Measurements from ENCODE around the gene CANT1. TPM values are rescaled to one million over a fixed set of nuclear protein-coding genes. Genes with fewer than 3 reads are reported as not detected.

CANT1 gene
- total and polyA plus RNA-seq, 12 donors, result 10.3 to 78.3 (median 40.4) TPM

DNA sequence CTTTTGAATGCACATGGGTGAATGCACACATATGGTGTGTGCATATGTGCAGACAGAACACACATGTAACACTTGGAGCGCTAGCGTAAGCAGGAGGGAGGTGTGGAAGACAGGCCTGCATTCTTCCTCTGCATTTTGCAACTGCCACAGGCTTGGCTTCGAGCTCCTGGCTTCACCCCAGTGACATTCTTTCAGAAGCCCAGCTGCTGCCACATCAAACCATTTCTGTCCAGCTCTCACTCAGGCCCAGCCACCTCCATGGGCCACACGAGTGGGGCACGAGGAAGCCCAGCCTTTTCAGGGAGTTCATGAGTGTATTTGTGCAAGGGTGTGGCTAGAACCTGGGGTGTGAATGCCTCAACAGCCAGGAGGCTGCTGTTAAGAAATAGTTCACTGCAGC is 48.6 kb downstream of the CANT1 start:
- H3K36me3 ChIP-seq (replicated peaks in 1 of 2), result no peaks in the 10 kb centered on the region
- TF ChIP-seq, protein P1, sequence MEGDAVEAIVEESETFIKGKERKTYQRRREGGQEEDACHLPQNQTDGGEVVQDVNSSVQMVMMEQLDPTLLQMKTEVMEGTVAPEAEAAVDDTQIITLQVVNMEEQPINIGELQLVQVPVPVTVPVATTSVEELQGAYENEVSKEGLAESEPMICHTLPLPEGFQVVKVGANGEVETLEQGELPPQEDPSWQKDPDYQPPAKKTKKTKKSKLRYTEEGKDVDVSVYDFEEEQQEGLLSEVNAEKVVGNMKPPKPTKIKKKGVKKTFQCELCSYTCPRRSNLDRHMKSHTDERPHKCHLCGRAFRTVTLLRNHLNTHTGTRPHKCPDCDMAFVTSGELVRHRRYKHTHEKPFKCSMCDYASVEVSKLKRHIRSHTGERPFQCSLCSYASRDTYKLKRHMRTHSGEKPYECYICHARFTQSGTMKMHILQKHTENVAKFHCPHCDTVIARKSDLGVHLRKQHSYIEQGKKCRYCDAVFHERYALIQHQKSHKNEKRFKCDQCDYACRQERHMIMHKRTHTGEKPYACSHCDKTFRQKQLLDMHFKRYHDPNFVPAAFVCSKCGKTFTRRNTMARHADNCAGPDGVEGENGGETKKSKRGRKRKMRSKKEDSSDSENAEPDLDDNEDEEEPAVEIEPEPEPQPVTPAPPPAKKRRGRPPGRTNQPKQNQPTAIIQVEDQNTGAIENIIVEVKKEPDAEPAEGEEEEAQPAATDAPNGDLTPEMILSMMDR (IDR thresholded peaks at IDR 0.05), result no peak
- TF ChIP-seq POLR2A (IDR thresholded peaks at IDR 0.05), result no peak
- no peak for DNase-seq
- H3K4me3 ChIP-seq, result no peak overlapping the region
- no peaks in the 10 kb centered on the region for H3K4me1 ChIP-seq (replicated peaks in 1 of 2)
- intact Hi-C loops (cut with DNase I), result loop anchor here in 1 of 2 donors (10.0 kb wide), 1 partner anchor 466 kb away; no protein-coding TSS in a partner anchor
- H3K9me3 ChIP-seq (replicated peaks in 1 of 3), result no peaks in the 10 kb centered on the region
- H3K27me3 ChIP-seq, result no peaks in the 10 kb centered on the region
- 61 to 79% (median 76%) methylated on average over 5 of the region's 5 CpGs for WGBS, 4 donors
- peak overlapping the region in 1 of 5 donors; percentile 0 for H3K27ac ChIP-seq

DNA sequence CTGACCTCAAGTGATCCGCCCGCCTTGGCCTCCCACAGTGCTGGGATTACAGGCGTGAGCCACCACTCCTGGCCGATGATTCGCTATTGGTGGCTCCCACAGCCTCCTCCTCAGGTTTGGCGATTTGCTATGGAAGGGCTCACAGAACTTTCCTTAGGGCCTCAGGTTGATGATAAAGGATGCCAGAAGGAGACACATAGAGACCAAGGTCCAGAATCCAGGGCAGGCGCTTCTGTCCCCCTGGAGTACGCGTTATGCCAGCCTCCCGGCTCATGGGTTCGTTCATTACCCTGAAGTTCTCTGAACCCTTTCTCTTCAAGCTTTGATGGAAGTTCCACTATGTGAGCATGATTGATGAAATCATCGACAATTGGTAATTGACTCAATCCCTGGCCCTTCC is 49.8 kb downstream of the CANT1 start:
- Histone ChIP-seq H3K4me3 (no peak overlapping the region), H3K36me3 (replicated peaks in 1 of 2) (no peaks in the 10 kb centered on the region), H3K4me1 (replicated peaks in 1 of 2) (no peaks in the 10 kb centered on the region), H3K27ac (no peak overlapping the region), H3K9me3 (replicated peaks in 1 of 3) (no peaks in the 10 kb centered on the region), H3K27me3 (no peaks in the 10 kb centered on the region)
- no peak for TF ChIP-seq POLR2A (IDR thresholded peaks at IDR 0.05)
- TF ChIP-seq, protein P1 (IDR thresholded peaks at IDR 0.05), result no peak
- intact Hi-C loops (cut with DNase I), result loop anchor here in 1 of 2 donors (10.0 kb wide), 1 partner anchor 465 kb away; no protein-coding TSS in a partner anchor
- DNase-seq, result no peak
- whole genome bisulfite sequencing, 4 donors, result 93 to 99% (median 95%) methylated on average over 12 of the region's 12 CpGs

DNA sequence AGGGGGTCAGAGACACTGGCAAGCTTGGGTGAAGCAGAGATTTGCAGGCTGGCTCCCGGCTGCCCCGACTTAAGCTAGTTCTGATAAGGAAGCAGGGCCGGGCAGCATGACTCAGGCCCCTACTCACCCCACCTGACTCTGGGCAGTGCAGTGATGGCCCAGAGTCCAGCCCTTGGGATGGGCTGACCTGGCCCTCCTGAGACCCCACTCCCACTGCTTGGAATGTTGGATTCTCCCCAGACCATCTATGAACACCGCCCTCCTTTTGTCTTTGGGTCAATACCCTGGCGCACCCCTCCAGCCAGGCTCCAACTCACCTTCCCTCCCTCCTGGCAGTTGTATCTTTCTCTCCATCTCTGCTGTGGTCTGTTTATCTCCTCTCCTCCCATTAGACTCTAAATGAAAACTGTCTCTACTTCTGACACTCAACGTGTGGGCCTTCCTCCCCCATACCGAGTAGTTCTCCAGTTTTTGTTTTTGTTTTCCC is 50.9 kb downstream of the CANT1 start:
- intact Hi-C loops (cut with DNase I), result no loop called here

DNA sequence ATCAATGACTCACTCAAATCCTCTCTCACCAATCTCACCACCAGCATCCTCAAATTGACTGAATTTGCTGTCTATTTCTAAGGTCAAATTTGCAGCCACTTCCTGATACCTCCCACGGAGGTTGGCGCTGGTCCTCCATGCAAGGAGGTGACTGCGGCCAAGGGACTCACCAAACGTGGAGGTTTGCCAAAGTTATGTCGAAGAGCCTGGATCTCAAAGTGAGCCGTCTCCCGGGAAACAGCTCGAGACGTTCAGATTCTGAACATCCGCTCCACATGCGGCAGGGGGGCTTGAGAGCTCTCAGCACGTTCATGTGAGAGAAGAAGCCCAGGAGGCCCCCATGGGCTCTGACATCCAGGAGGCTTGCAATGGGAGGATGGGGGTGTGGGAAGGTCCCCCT is 52.4 kb downstream of the CANT1 start:
- intact Hi-C loops (cut with DNase I), result no loop called here
- 58 to 76% (median 67%) methylated on average over 12 of the region's 12 CpGs for WGBS, 4 donors
- Histone ChIP-seq H3K4me3 (no peak overlapping the region), H3K36me3 (replicated peaks in 1 of 2) (no peaks in the 10 kb centered on the region), H3K27me3 (no peaks in the 10 kb centered on the region), H3K9me3 (replicated peaks in 1 of 3) (no peaks in the 10 kb centered on the region), H3K4me1 (replicated peaks in 1 of 2) (no peaks in the 10 kb centered on the region), H3K27ac (no peak overlapping the region)
- TF ChIP-seq, protein P1 (IDR thresholded peaks at IDR 0.05), result no peak
- TF ChIP-seq POLR2A (IDR thresholded peaks at IDR 0.05), result no peak
- DNase-seq, result no peak

More for the DNA sequence above, 50.9 kb downstream of the CANT1 start:
- Histone ChIP-seq H3K27me3 (no peaks in the 10 kb centered on the region), H3K27ac (peak overlapping the region in 1 of 5 donors; percentile 64), H3K9me3 (replicated peaks in 1 of 3) (no peaks in the 10 kb centered on the region), H3K4me1 (replicated peaks in 1 of 2) (no peaks in the 10 kb centered on the region), H3K36me3 (replicated peaks in 1 of 2) (no peaks in the 10 kb centered on the region), H3K4me3 (no peak overlapping the region)
- 62 to 76% (median 69%) methylated on average over 4 to 7 of the region's 7 CpGs for WGBS, 4 donors
- TF ChIP-seq, protein P1 (IDR thresholded peaks at IDR 0.05), result no peak
- TF ChIP-seq POLR2A (IDR thresholded peaks at IDR 0.05), result peak in 1 of 2 donors; percentile 9
- DNase-seq, result peak in 5 of 7 donors; percentile 31 to 81 (median 75)
